Mucosa of stomach (tissue), 1 donor: ENCODE measurements around the gene NHSL2.

Experiments used
- H3K27me3 ChIP-seq: one replicate; pipeline ENCODE4 v1.7.0; 2013; ENCODE audit warnings: mild to moderate bottlenecking, low read length; ENCODE audit not compliant: control insufficient read depth, insufficient read depth
- H3K36me3 ChIP-seq: one replicate; pipeline ENCODE4 v1.7.0; 2013; ENCODE audit warnings: low read length; ENCODE audit not compliant: control insufficient read depth, insufficient read depth
- H3K4me1 ChIP-seq: one replicate; pipeline ENCODE4 v1.7.0; 2013; ENCODE audit warnings: mild to moderate bottlenecking, low read length; ENCODE audit not compliant: control insufficient read depth, insufficient read depth
- H3K4me3 ChIP-seq: one replicate; pipeline ENCODE4 v1.7.0; 2013; ENCODE audit warnings: low read length
- H3K9ac ChIP-seq: one replicate; pipeline ENCODE4 v1.7.0; 2013; ENCODE audit warnings: mild to moderate bottlenecking, low read length, moderate library complexity
- H3K9me3 ChIP-seq: one replicate; pipeline ENCODE4 v1.7.0; 2013; ENCODE audit warnings: mild to moderate bottlenecking, low read length, moderate library complexity; ENCODE audit not compliant: control insufficient read depth
- donor health status: Pancreatic carcinoma.

NHSL2 gene

GRCh38 chrX:72011734-72012133 lies 101.1 kb downstream of the NHSL2 start:
- no peak overlapping the region for H3K9ac ChIP-seq
- H3K27me3 ChIP-seq, result peaks cover under 1% of the 10 kb centered on the region
- H3K36me3 ChIP-seq, result no peaks in the 10 kb centered on the region
- H3K9me3 ChIP-seq, result no peaks in the 10 kb centered on the region
- no peak overlapping the region for H3K4me3 ChIP-seq
- no peaks in the 10 kb centered on the region for H3K4me1 ChIP-seq

GRCh38 chrX:72015383-72015782 lies 104.7 kb downstream of the NHSL2 start:
- Histone ChIP-seq H3K9me3 (no peaks in the 10 kb centered on the region), H3K27me3 (peaks cover 6% of the 10 kb centered on the region), H3K4me3 (no peak overlapping the region), H3K4me1 (peaks cover 9% of the 10 kb centered on the region), H3K36me3 (no peaks in the 10 kb centered on the region), H3K9ac (no peak overlapping the region)

- Histone ChIP-seq H3K4me1 (peaks cover 9% of the 10 kb centered on the region), H3K4me3 (no peak overlapping the region), H3K36me3 (no peaks in the 10 kb centered on the region), H3K9me3 (no peaks in the 10 kb centered on the region), H3K9ac (no peak overlapping the region), H3K27me3 (peaks cover 6% of the 10 kb centered on the region)
These were observed 106.5 kb downstream of the NHSL2 start for GRCh38 chrX:72016881-72017783.

GRCh38 chrX:72018277-72019112 lies 107.8 kb downstream of the NHSL2 start:
- Histone ChIP-seq H3K4me3 (peak overlapping the region; percentile 8), H3K9me3 (no peaks in the 10 kb centered on the region), H3K4me1 (peaks cover 12% of the 10 kb centered on the region)

GRCh38 chrX:72019487-72019886 lies 108.8 kb downstream of the NHSL2 start:
- no peak overlapping the region for H3K4me3 ChIP-seq
- no peaks in the 10 kb centered on the region for H3K36me3 ChIP-seq
- H3K4me1 ChIP-seq, result peaks cover 13% of the 10 kb centered on the region
- peaks cover 6% of the 10 kb centered on the region for H3K27me3 ChIP-seq
- H3K9me3 ChIP-seq, result no peaks in the 10 kb centered on the region
- no peak overlapping the region for H3K9ac ChIP-seq

More at GRCh38 chrX:72018277-72019112, 107.8 kb downstream of the NHSL2 start:
- Histone ChIP-seq H3K36me3 (no peaks in the 10 kb centered on the region), H3K9ac (peak overlapping the region; percentile 39), H3K27me3 (peaks cover 6% of the 10 kb centered on the region)

GRCh38 chrX:72020204-72020603 lies 109.6 kb downstream of the NHSL2 start:
- peaks cover 13% of the 10 kb centered on the region for H3K4me1 ChIP-seq
- no peak overlapping the region for H3K4me3 ChIP-seq
- no peaks in the 10 kb centered on the region for H3K36me3 ChIP-seq
- no peaks in the 10 kb centered on the region for H3K9me3 ChIP-seq
- H3K9ac ChIP-seq, result no peak overlapping the region
- H3K27me3 ChIP-seq, result peaks cover 6% of the 10 kb centered on the region

GRCh38 chrX:72020788-72021187 lies 110.1 kb downstream of the NHSL2 start:
- H3K4me3 ChIP-seq, result no peak overlapping the region
- H3K27me3 ChIP-seq, result peaks cover 6% of the 10 kb centered on the region
- no peaks in the 10 kb centered on the region for H3K9me3 ChIP-seq
- H3K9ac ChIP-seq, result no peak overlapping the region
- H3K4me1 ChIP-seq, result peaks cover 13% of the 10 kb centered on the region
- H3K36me3 ChIP-seq, result no peaks in the 10 kb centered on the region

GRCh38 chrX:72021975-72022374 lies 111.3 kb downstream of the NHSL2 start:
- Histone ChIP-seq H3K4me3 (no peak overlapping the region), H3K27me3 (peaks cover 3% of the 10 kb centered on the region), H3K4me1 (peaks cover 13% of the 10 kb centered on the region), H3K9me3 (no peaks in the 10 kb centered on the region), H3K36me3 (no peaks in the 10 kb centered on the region), H3K9ac (no peak overlapping the region)

GRCh38 chrX:72023071-72023470 lies 112.4 kb downstream of the NHSL2 start:
- H3K27me3 ChIP-seq, result no peaks in the 10 kb centered on the region
- no peak overlapping the region for H3K9ac ChIP-seq
- H3K9me3 ChIP-seq, result no peaks in the 10 kb centered on the region
- H3K4me3 ChIP-seq, result no peak overlapping the region
- H3K36me3 ChIP-seq, result no peaks in the 10 kb centered on the region
- H3K4me1 ChIP-seq, result peaks cover 11% of the 10 kb centered on the region

- Histone ChIP-seq H3K27me3 (no peaks in the 10 kb centered on the region), H3K9ac (no peak overlapping the region), H3K36me3 (no peaks in the 10 kb centered on the region), H3K4me1 (peaks cover 14% of the 10 kb centered on the region), H3K9me3 (no peaks in the 10 kb centered on the region), H3K4me3 (no peak overlapping the region)
These were observed 114.7 kb downstream of the NHSL2 start for GRCh38 chrX:72025236-72025770.

GRCh38 chrX:72026341-72027023 lies 115.8 kb downstream of the NHSL2 start:
- no peaks in the 10 kb centered on the region for H3K27me3 ChIP-seq
- H3K9ac ChIP-seq, result no peak overlapping the region
- peaks cover 18% of the 10 kb centered on the region for H3K4me1 ChIP-seq
- H3K4me3 ChIP-seq, result no peak overlapping the region
- H3K9me3 ChIP-seq, result no peaks in the 10 kb centered on the region
- no peaks in the 10 kb centered on the region for H3K36me3 ChIP-seq
